GM21390 (cell line): Measurements from ENCODE around the gene APPL1.
"Not testable (repeated sequence)": the region's sequence is repeated elsewhere in the genome, so short reads cannot be mapped to it uniquely, and the experiment has no call there.

Experiments used
- ATAC-seq: cut with Tn5 transposase; IDR thresholded peaks from one replicate; pipeline ENCODE4 v1.9.1; 2021; ENCODE audit not compliant: unreplicated experiment

APPL1 gene

GRCh38 chr3:57261929-57262328, 34.4 kb downstream of the APPL1 start:
- no peak for ATAC-seq

- ATAC-seq: no peak
Measured at GRCh38 chr3:57268416-57268815, 40.9 kb downstream of the APPL1 start.

GRCh38 chr3:57274845-57275244, 47.3 kb downstream of the APPL1 start:
- ATAC-seq: no peak

GRCh38 chr3:57275393-57275792, 47.9 kb downstream of the APPL1 start:
- ATAC-seq: no peak

GRCh38 chr3:57278237-57278636, 50.7 kb downstream of the APPL1 start:
- no peak for ATAC-seq

- no peak for ATAC-seq
Measured at GRCh38 chr3:57279685-57280084, 52.2 kb downstream of the APPL1 start.

- ATAC-seq: no peak
Measured at GRCh38 chr3:57281715-57282114, 54.2 kb downstream of the APPL1 start.

GRCh38 chr3:57283334-57283733, 55.8 kb downstream of the APPL1 start:
- ATAC-seq: no peak

- no peak for ATAC-seq
Measured at GRCh38 chr3:57287205-57287604, 59.7 kb downstream of the APPL1 start.

GRCh38 chr3:57288403-57288802, 60.9 kb downstream of the APPL1 start:
- ATAC-seq: no peak

GRCh38 chr3:57292159-57292896, 64.8 kb downstream of the APPL1 start, which contains the start of gene ASB14:
ASB14 (minus strand) TSS chr3:57292685; CDS start chr3:57292033, 652 bp downstream.
- ATAC-seq: no peak

GRCh38 chr3:57292897-57293526, 65.5 kb downstream of the APPL1 start:
- ATAC-seq: no peak

- no peak for ATAC-seq
Measured at GRCh38 chr3:57298041-57298440, 70.5 kb downstream of the APPL1 start.

GRCh38 chr3:57303520-57303919, 76.0 kb downstream of the APPL1 start:
- not testable (repeated sequence) for ATAC-seq

- ATAC-seq: no peak
Measured at GRCh38 chr3:57309769-57310360, 82.3 kb downstream of the APPL1 start.

- ATAC-seq: no peak
Measured at GRCh38 chr3:57314204-57314603, 86.7 kb downstream of the APPL1 start.
